UCSD-AML1 (cell line): Measurements from ENCODE around the gene NEU3.
A peak's percentile ranks its signal among the peaks of the same experiment; 100 is the strongest.
"Not testable (repeated sequence)": the region's sequence is repeated elsewhere in the genome, so short reads cannot be mapped to it uniquely, and the experiment has no call there.

Experiments used
- DNase-seq: peaks from one replicate; lab custom pipeline; 2025; ENCODE audit not compliant: unreplicated experiment; lab: John Stamatoyannopoulos, UW

NEU3 gene, protein sequence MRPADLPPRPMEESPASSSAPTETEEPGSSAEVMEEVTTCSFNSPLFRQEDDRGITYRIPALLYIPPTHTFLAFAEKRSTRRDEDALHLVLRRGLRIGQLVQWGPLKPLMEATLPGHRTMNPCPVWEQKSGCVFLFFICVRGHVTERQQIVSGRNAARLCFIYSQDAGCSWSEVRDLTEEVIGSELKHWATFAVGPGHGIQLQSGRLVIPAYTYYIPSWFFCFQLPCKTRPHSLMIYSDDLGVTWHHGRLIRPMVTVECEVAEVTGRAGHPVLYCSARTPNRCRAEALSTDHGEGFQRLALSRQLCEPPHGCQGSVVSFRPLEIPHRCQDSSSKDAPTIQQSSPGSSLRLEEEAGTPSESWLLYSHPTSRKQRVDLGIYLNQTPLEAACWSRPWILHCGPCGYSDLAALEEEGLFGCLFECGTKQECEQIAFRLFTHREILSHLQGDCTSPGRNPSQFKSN

DNA sequence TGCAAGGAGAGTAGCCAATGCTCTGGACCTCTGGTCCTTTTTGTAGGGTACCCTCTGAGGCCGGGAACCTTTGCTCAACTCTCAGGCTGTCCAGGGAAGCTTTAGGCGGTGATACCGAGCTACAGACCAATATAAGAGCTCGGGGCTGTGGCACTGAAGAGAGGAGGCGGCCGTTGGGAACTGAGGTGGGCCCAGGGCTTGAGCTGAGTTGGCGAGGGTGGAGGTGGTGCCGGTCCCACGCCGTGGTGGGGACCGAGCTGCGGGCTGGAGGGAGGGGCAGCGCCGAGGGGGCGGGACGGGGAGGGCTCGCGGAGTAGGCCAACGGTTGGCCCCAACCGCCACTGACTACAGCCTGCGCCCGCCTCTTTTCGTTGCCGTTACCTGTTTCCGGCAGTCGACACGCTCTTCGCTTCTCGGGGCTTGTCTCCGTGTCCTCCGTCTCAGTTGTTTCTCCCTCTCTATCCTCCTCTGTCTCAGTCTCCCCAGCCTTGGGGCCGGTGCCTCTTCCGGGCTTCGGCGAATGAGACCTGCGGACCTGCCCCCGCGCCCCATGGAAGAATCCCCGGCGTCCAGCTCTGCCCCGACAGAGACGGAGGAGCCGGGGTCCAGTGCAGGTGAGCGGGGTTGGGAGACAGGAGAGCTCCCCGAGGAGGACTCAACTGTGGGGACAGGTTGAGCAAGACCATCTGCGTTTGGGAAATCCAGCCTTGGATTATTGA, at the start of gene NEU3:
Gene NEU3 (plus strand): TSS at position 393 of the 719 bp plus-strand sequence. CDS start 128 bp downstream, at position 521.
- DNase-seq, result peak; percentile 82

DNA sequence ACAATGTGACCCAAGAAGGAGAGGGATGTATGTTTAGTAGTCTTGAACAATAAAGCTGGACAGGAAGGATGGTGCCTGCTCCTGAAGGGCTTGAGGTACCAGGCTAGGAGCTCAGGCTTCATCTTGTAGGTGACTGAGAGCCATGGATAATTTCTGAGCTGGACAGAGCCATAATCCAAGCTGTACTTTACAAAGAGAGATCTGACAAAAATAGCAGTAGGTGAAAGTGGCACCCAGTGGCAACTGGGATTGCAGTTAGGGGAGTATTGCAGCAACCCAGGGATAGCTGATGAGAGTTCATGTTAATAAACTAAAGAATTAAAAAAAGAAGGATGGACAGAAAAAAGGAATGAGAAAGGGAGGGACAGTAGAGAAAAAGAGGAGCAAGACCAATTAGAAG, 47.2 kb upstream of the NEU3 start:
- no peak for DNase-seq

- DNase-seq, result no peak
Measured at GRCh38 chr11:74942073-74942759, 46.5 kb upstream of the NEU3 start.

GRCh38 chr11:74948546-74948897, 40.2 kb upstream of the NEU3 start:
- no peak for DNase-seq

GRCh38 chr11:74948898-74949752, 39.6 kb upstream of the NEU3 start, which contains the start of the genes SPCS2 and XRRA1:
Gene SPCS2, plus strand, starts transcription at chr11:74949266. Its CDS starts 20 bp downstream, at chr11:74949286.
Gene XRRA1, minus strand, starts transcription at chr11:74949091. Its CDS starts 8,213 bp downstream, at chr11:74940878.
- DNase-seq, result peak; percentile 98

- no peak for DNase-seq
Measured at GRCh38 chr11:74949753-74950137, 39.0 kb upstream of the NEU3 start.

GRCh38 chr11:74950374-74950969, 38.3 kb upstream of the NEU3 start:
- DNase-seq, result no peak

GRCh38 chr11:74951226-74951625, 37.5 kb upstream of the NEU3 start:
- no peak for DNase-seq

GRCh38 chr11:74952752-74953151, 36.0 kb upstream of the NEU3 start:
- no peak for DNase-seq

DNA sequence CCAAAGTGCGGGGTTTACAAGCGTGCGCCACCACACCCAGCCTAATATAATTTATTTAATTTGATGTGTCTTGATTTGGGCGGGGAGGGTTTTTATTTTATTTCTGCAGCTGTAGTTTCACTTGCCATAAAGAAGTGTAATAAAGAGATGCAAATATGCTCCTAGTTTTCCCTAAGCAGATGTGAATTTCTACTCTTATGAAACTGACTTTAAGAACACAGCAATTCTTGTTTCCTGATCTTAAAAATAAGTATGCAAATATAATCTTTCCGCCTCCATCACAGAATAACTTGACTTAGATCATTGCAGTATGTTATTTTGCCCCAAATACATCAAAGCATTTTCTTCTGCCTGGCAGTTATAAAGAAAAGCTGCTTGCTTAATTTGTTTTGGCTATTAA, 35.3 kb upstream of the NEU3 start:
- DNase-seq, result no peak

GRCh38 chr11:74954199-74954598, 34.5 kb upstream of the NEU3 start:
- no peak for DNase-seq

DNA sequence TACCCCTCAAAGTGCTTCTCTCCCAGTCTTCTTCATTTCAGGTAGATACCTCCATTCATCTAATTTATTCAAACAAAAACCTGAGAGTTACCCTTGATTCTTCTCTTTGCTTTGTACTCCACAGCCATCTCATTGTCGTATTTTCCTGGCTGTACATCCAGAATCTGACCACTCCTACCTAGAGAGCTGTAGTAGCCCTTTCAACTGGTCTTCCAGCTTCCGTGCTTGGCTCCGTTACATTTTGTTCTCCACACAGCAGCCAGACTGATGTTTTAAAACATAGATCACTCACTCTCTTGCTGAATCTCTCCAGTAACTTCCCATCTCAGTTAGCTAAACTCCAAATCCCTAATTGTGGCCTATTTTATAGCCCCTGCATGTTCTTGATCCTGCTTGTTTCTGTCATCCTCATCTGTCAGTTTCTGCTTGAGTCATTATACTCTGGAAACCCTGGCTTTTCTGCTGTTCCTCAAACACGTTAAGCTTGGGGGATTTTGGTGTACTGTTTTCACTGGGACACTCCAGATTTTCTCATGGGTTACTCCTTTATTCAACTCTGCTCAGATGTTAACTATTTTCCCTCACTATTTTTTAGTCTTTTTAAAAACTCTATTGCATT, 32.2 kb upstream of the NEU3 start:
- DNase-seq, result no peak

- DNase-seq, result no peak
Measured at GRCh38 chr11:74957937-74958629, 30.6 kb upstream of the NEU3 start.

DNA sequence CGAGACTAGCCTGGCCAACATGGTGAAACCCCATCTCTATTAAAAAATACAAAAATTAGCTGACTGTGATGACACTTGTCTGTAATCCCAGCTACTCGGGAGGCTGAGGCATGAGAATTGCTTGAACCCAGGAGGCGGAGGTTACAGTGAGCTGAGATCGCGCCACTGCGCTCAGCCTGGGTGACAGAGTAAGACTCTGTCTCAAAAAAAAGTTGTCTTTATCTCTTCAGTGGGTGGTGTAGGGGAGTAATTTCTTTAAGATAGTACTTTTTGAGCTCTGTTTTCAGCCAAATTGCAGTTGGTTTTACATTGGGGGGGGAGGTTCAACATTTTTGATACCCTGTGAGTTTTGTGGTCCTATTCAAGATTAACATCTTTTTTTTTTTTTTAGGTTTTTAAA, 28.6 kb upstream of the NEU3 start:
- DNase-seq, result not testable (repeated sequence)

- DNase-seq, result no peak
Measured at GRCh38 chr11:74966651-74967050, 22.1 kb upstream of the NEU3 start.

DNA sequence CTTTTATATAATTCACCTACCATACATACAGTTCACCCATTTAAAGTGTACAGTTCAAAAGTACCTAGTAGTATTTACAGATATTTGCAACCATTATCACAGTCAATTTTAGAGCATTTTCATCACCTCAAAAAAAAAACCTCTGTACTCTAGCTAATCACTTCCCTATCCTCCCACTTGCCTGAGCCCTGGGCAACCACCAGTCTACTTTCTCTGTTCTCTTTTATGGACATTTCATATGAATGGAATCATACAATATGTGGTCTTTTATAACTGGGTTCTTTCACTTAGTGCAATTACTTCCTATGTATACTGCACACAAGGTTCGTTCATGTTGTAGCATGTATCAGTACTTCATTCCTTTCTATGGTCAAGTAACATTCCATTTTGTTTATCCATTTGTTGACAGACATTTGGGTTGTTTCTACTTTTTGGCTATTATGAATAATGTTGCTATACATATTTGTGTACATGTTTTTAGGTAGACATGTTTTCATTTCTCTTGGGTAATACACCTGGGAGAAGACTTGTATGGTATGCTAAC, 17.8 kb upstream of the NEU3 start:
- no peak for DNase-seq

- no peak for DNase-seq
Measured at GRCh38 chr11:74971424-74971823, 17.3 kb upstream of the NEU3 start.

- DNase-seq, result no peak
Measured at GRCh38 chr11:74978041-74978440, 10.7 kb upstream of the NEU3 start.

GRCh38 chr11:74980634-74981033, 8.1 kb upstream of the NEU3 start:
- DNase-seq, result no peak
